Mesenchymal stem cell (in vitro differentiated cells and primary cell): ENCODE data around the gene HMX1.

Source experiments
- DNase-seq: peaks from one replicate; pipeline ENCODE4 v3.0.0-alpha.2; 2013
- H2AFZ ChIP-seq: one replicate; pipeline ENCODE4 v1.6.1; 2013; ENCODE audit warnings: low read depth, mild to moderate bottlenecking, control low read depth, inconsistent platforms, low read length, moderate library complexity
- H2AK5ac ChIP-seq: 2 replicates; pipeline ENCODE4 v1.6.1; 2013; ENCODE audit warnings: low read length, moderate library complexity, mild to moderate bottlenecking, inconsistent platforms; ENCODE audit not compliant: severe bottlenecking
- H2BK120ac ChIP-seq: one replicate; pipeline ENCODE4 v1.6.1; 2013; ENCODE audit warnings: low read depth, mild to moderate bottlenecking, inconsistent platforms, low read length, moderate library complexity
- H2BK12ac ChIP-seq, 2 experiments: one replicate each; pipeline ENCODE4 v1.6.1; 2013; ENCODE audit warnings: inconsistent platforms in 2 of 2, low read length in 2 of 2, mild to moderate bottlenecking in 2 of 2, moderate library complexity in 2 of 2, control low read depth in 1 of 2
- H2BK15ac ChIP-seq: one replicate; pipeline ENCODE4 v1.6.1; 2013; ENCODE audit warnings: mild to moderate bottlenecking, low read depth, inconsistent platforms; ENCODE audit not compliant: poor library complexity, severe bottlenecking
- H2BK5ac ChIP-seq: 2 replicates; pipeline ENCODE4 v1.6.1; 2013; ENCODE audit warnings: low read depth, mild to moderate bottlenecking, low read length, control low read depth, inconsistent platforms; ENCODE audit not compliant: poor library complexity, severe bottlenecking
- H3K14ac ChIP-seq, 2 experiments: one replicate each; pipeline ENCODE4 v1.6.1; 2013; ENCODE audit warnings: inconsistent platforms in 2 of 2, low read length in 2 of 2, control low read depth in 1 of 2, mild to moderate bottlenecking in 1 of 2, moderate library complexity in 1 of 2
- H3K18ac ChIP-seq, 2 experiments: one replicate each; pipeline ENCODE4 v1.6.1; 2013; ENCODE audit warnings: inconsistent platforms in 2 of 2, low read length in 2 of 2, control low read depth in 1 of 2, low read depth in 1 of 2, mild to moderate bottlenecking in 1 of 2
- H3K23ac ChIP-seq, 2 experiments: one replicate each; pipeline ENCODE4 v1.6.1; 2013; ENCODE audit warnings: inconsistent platforms in 2 of 2, low read length in 2 of 2, mild to moderate bottlenecking in 2 of 2, moderate library complexity in 2 of 2, control low read depth in 1 of 2
- H3K27ac ChIP-seq: 2 replicates; pipeline ENCODE4 v1.5.1; 2013; ENCODE audit warnings: mild to moderate bottlenecking, moderate library complexity, low read length, control low read depth, inconsistent platforms; ENCODE audit not compliant: poor library complexity, severe bottlenecking
- H3K27me3 ChIP-seq, 2 experiments: 2 replicates each; pipeline versions ENCODE4 v1.6.1 to v1.7.0; 2013; ENCODE audit warnings: low read length in 2 of 2, mild to moderate bottlenecking in 2 of 2, moderate library complexity in 2 of 2, control low read depth in 1 of 2, inconsistent platforms in 1 of 2; ENCODE audit not compliant: control insufficient read depth in 1 of 2, insufficient read depth in 1 of 2
- H3K36me3 ChIP-seq, 2 experiments: 2 replicates each; pipeline versions ENCODE4 v1.6.1 to v1.7.0; 2013; ENCODE audit warnings: low read length in 2 of 2, control low read depth in 1 of 2, inconsistent platforms in 1 of 2, low read depth in 1 of 2, mild to moderate bottlenecking in 1 of 2; ENCODE audit not compliant: insufficient read depth in 2 of 2, control insufficient read depth in 1 of 2
- H3K4ac ChIP-seq, 2 experiments: one replicate each; pipeline ENCODE4 v1.6.1; 2013; ENCODE audit warnings: inconsistent platforms in 2 of 2, low read length in 2 of 2, mild to moderate bottlenecking in 2 of 2, moderate library complexity in 2 of 2, control low read depth in 1 of 2, low read depth in 1 of 2
- H3K4me1 ChIP-seq: 2 replicates; pipeline ENCODE4 v1.6.1; 2013; ENCODE audit warnings: low read depth, low read length, control low read depth; ENCODE audit not compliant: control insufficient read depth, insufficient read depth
- H3K4me2 ChIP-seq: 2 replicates; pipeline ENCODE4 v1.6.1; 2013; ENCODE audit warnings: low read length, mild to moderate bottlenecking, inconsistent platforms; ENCODE audit not compliant: poor library complexity, severe bottlenecking
- H3K4me3 ChIP-seq, 2 experiments: 2 replicates each; pipeline versions ENCODE4 v1.5.1 to v1.7.0; 2013; ENCODE audit warnings: low read length in 2 of 2, mild to moderate bottlenecking in 2 of 2, control low read depth in 1 of 2, low read depth in 1 of 2; ENCODE audit not compliant: insufficient read depth in 1 of 2
- H3K79me1 ChIP-seq: replicated peaks from 2 replicates; pipeline ENCODE4 v1.6.1; 2013; ENCODE audit warnings: mild to moderate bottlenecking, control low read depth, low read length, inconsistent platforms; ENCODE audit not compliant: poor library complexity, severe bottlenecking
- H3K9ac ChIP-seq: 2 replicates; pipeline ENCODE4 v1.7.0; 2013; ENCODE audit warnings: mild to moderate bottlenecking, low read length, moderate library complexity
- H3K9me3 ChIP-seq: 2 replicates; pipeline ENCODE4 v1.7.0; 2013; ENCODE audit warnings: mild to moderate bottlenecking, low read length; ENCODE audit not compliant: control insufficient read depth
- H4K8ac ChIP-seq: one replicate; pipeline ENCODE4 v1.6.1; 2013; ENCODE audit warnings: inconsistent platforms, mild to moderate bottlenecking, low read length, moderate library complexity
- H4K91ac ChIP-seq: one replicate; pipeline ENCODE4 v1.6.1; 2013; ENCODE audit warnings: mild to moderate bottlenecking, low read length, inconsistent platforms
- WGBS: methylation state at CpG from one replicate; pipeline ENCODE4 v1.1.7; 2013; ENCODE audit warnings: mixed read lengths; 5-methylcytosine and 5-hydroxymethylcytosine counted together

The HMX1 gene

GRCh38 chr4:8862800-8863685 is 8.6 kb downstream of the HMX1 start:
- no peak overlapping the region for H3K14ac ChIP-seq
- no peaks in the 10 kb centered on the region for H3K4me1 ChIP-seq
- H3K4ac ChIP-seq, result no peak overlapping the region
- no peak overlapping the region for H4K91ac ChIP-seq
- H2AK5ac ChIP-seq, result no peak overlapping the region
- no peak overlapping the region for H2BK15ac ChIP-seq
- no peak overlapping the region for H2BK12ac ChIP-seq
- no peak overlapping the region for H3K23ac ChIP-seq
- H3K18ac ChIP-seq, result no peak overlapping the region
- no peak overlapping the region for H2BK5ac ChIP-seq
- peaks cover 0 to 89% of the 10 kb centered on the region in 2 experiments for H3K27me3 ChIP-seq
- no peaks in the 10 kb centered on the region for H3K9me3 ChIP-seq
- no peaks in the 10 kb centered on the region for H3K36me3 ChIP-seq
- no peaks in the 10 kb centered on the region for H3K79me1 ChIP-seq
- no peak for DNase-seq
- H3K9ac ChIP-seq, result no peak overlapping the region
- H2BK120ac ChIP-seq, result no peak overlapping the region
- no peak overlapping the region for H2AFZ ChIP-seq
- whole genome bisulfite sequencing, result 52% methylated on average over 41 of the region's 41 CpGs
- no peak overlapping the region for H3K27ac ChIP-seq
- H4K8ac ChIP-seq, result no peak overlapping the region
- H3K4me3 ChIP-seq, result no peak overlapping the region
- no peak overlapping the region for H3K4me2 ChIP-seq

GRCh38 chr4:8862334-8862733 is 9.3 kb downstream of the HMX1 start:
- no peak overlapping the region for H4K91ac ChIP-seq
- peaks cover 0 to 93% of the 10 kb centered on the region in 2 experiments for H3K27me3 ChIP-seq
- DNase-seq, result no peak
- no peaks in the 10 kb centered on the region for H3K4me1 ChIP-seq
- H3K36me3 ChIP-seq, result no peaks in the 10 kb centered on the region
- H3K79me1 ChIP-seq, result no peaks in the 10 kb centered on the region
- no peak overlapping the region for H3K27ac ChIP-seq
- H3K14ac ChIP-seq, result no peak overlapping the region
- H3K9me3 ChIP-seq, result no peaks in the 10 kb centered on the region
- no peak overlapping the region for H2BK15ac ChIP-seq
- no peak overlapping the region for H2AK5ac ChIP-seq
- H2BK12ac ChIP-seq, result no peak overlapping the region
- no peak overlapping the region for H3K4me2 ChIP-seq
- no peak overlapping the region for H2AFZ ChIP-seq
- H3K18ac ChIP-seq, result no peak overlapping the region
- no peak overlapping the region for H2BK120ac ChIP-seq
- no peak overlapping the region for H3K4ac ChIP-seq
- H3K9ac ChIP-seq, result no peak overlapping the region
- H2BK5ac ChIP-seq, result no peak overlapping the region
- no peak overlapping the region for H4K8ac ChIP-seq
- H3K23ac ChIP-seq, result no peak overlapping the region
- WGBS, result 46% methylated on average over 4 of the region's 5 CpGs
- H3K4me3 ChIP-seq, result no peak overlapping the region

- no peak overlapping the region for H3K18ac ChIP-seq
- H3K36me3 ChIP-seq, result no peaks in the 10 kb centered on the region
- H2BK15ac ChIP-seq, result no peak overlapping the region
- H2BK5ac ChIP-seq, result no peak overlapping the region
- H3K9me3 ChIP-seq, result no peaks in the 10 kb centered on the region
- no peak overlapping the region for H3K27ac ChIP-seq
- H3K9ac ChIP-seq, result no peak overlapping the region
- no peak overlapping the region for H3K4ac ChIP-seq
- 13% methylated on average over 64 of the region's 64 CpGs for whole genome bisulfite sequencing
- H3K4me1 ChIP-seq, result no peaks in the 10 kb centered on the region
- no peak overlapping the region for H3K4me2 ChIP-seq
- no peak overlapping the region for H2AFZ ChIP-seq
- no peak overlapping the region for H2BK12ac ChIP-seq
- H3K4me3 ChIP-seq, result no peak overlapping the region
- H4K91ac ChIP-seq, result no peak overlapping the region
- DNase-seq, result no peak
- peaks cover 0 to 93% of the 10 kb centered on the region in 2 experiments for H3K27me3 ChIP-seq
- H3K23ac ChIP-seq, result no peak overlapping the region
- H2AK5ac ChIP-seq, result no peak overlapping the region
- H4K8ac ChIP-seq, result no peak overlapping the region
- H3K14ac ChIP-seq, result no peak overlapping the region
- H2BK120ac ChIP-seq, result no peak overlapping the region
- no peaks in the 10 kb centered on the region for H3K79me1 ChIP-seq
Observed at GRCh38 chr4:8861576-8862295, 9.9 kb downstream of the HMX1 start.

- H4K8ac ChIP-seq, result no peak overlapping the region
- no peak overlapping the region for H2BK15ac ChIP-seq
- no peaks in the 10 kb centered on the region for H3K4me1 ChIP-seq
- H3K23ac ChIP-seq, result no peak overlapping the region
- no peaks in the 10 kb centered on the region for H3K79me1 ChIP-seq
- no peak overlapping the region for H3K27ac ChIP-seq
- 2% methylated on average over 42 of the region's 82 CpGs for WGBS
- no peak overlapping the region for H2BK5ac ChIP-seq
- no peak overlapping the region for H3K18ac ChIP-seq
- H3K4me2 ChIP-seq, result no peak overlapping the region
- H3K4ac ChIP-seq, result no peak overlapping the region
- no peak overlapping the region for H2AFZ ChIP-seq
- H3K14ac ChIP-seq, result no peak overlapping the region
- no peak overlapping the region for H2AK5ac ChIP-seq
- no peak overlapping the region for H2BK120ac ChIP-seq
- H3K36me3 ChIP-seq, result no peaks in the 10 kb centered on the region
- H3K27me3 ChIP-seq, result peaks cover 0 to 93% of the 10 kb centered on the region in 2 experiments
- no peak overlapping the region for H2BK12ac ChIP-seq
- DNase-seq, result no peak
- H3K9ac ChIP-seq, result no peak overlapping the region
- H4K91ac ChIP-seq, result no peak overlapping the region
- H3K4me3 ChIP-seq, result no peak overlapping the region
- H3K9me3 ChIP-seq, result no peaks in the 10 kb centered on the region
Observed at GRCh38 chr4:8860892-8861575, 10.6 kb downstream of the HMX1 start.
